PC-3 (cell line): ENCODE measurements around the gene STAT3. TPM values are rescaled to one million over a fixed set of nuclear protein-coding genes. Genes with fewer than 3 reads are reported as not detected.
"Not testable (repeated sequence)": the region's sequence is repeated elsewhere in the genome, so short reads cannot be mapped to it uniquely, and the experiment has no call there.

Experiments
- ATAC-seq: fragments of 200-7000 bp; cut with Tn5 transposase; 2 replicates; pipeline ENCODE4 v1.9.1; 2020; ENCODE audit warnings: mild to moderate bottlenecking, moderate library complexity
- BruUV-seq: library from RNA; stranded (reverse); fragments of 400-500 nt; replicated peaks from 2 replicates; lab custom pipeline; 2021; lab: Mats Ljungman, UMichigan
- CTCF ChIA-PET: fragments of 300-600 bp; sonication (Branson Sonifier 250); formaldehyde crosslinking; loops from one replicate; lab custom pipeline; 2022; ENCODE audit warnings: antibody characterized with exemption; lab: Charles Lee
- POLR2A ChIA-PET: fragments of 300-600 bp; sonication (Branson Sonifier 250); formaldehyde crosslinking; loops from one replicate; lab custom pipeline; 2022; ENCODE audit warnings: antibody characterized with exemption; ENCODE audit not compliant: unreplicated experiment; lab: Charles Lee
- DNase-seq: peaks from one replicate; pipeline ENCODE4 v3.0.0-alpha.2; 2015
- H2AFZ ChIP-seq: fragments of 300-600 bp; sonication (generic); 2 replicates; pipeline ENCODE4 v1.6.0; 2016; ENCODE audit warnings: antibody characterized with exemption, low read length
- H3F3A ChIP-seq: fragments of 300-600 bp; sonication (generic); one replicate; pipeline ENCODE4 v1.6.0; 2017; ENCODE audit warnings: antibody characterized with exemption, low read length, control low read depth, mild to moderate bottlenecking; ENCODE audit not compliant: unreplicated experiment
- H3K27ac ChIP-seq: fragments of 300-600 bp; sonication (generic); 2 replicates; pipeline ENCODE4 v1.5.1; 2016; ENCODE audit warnings: mild to moderate bottlenecking, low read length
- H3K27me3 ChIP-seq: fragments of 300-600 bp; sonication (generic); 2 replicates; pipeline ENCODE4 v1.6.1; 2016; ENCODE audit warnings: low read length, mixed read lengths
- H3K36me3 ChIP-seq: fragments of 300-600 bp; sonication (generic); 2 replicates; pipeline ENCODE4 v1.6.1; 2016; ENCODE audit warnings: low read depth, mixed run types, low read length, mixed read lengths
- H3K4me1 ChIP-seq: fragments of 300-600 bp; sonication (generic); 2 replicates; pipeline ENCODE4 v1.5.1; 2016; ENCODE audit warnings: low read length; ENCODE audit not compliant: insufficient read depth
- H3K4me2 ChIP-seq: fragments of 300-600 bp; sonication (generic); 2 replicates; pipeline ENCODE4 v1.6.0; 2016; ENCODE audit warnings: low read length
- H3K4me3 ChIP-seq: fragments of 300-600 bp; sonication (generic); 2 replicates; pipeline ENCODE4 v1.5.1; 2016; ENCODE audit warnings: mild to moderate bottlenecking, low read length, mixed read lengths
- H3K79me2 ChIP-seq: fragments of 300-600 bp; sonication (generic); 2 replicates; pipeline ENCODE4 v1.6.1; 2017; ENCODE audit warnings: low read length, mixed read lengths
- H3K9ac ChIP-seq: fragments of 300-600 bp; sonication (generic); 2 replicates; pipeline ENCODE4 v1.6.0; 2016; ENCODE audit warnings: mild to moderate bottlenecking, low read length
- H3K9me2 ChIP-seq: fragments of 300-600 bp; sonication (generic); replicated peaks from 2 replicates; pipeline ENCODE4 v1.6.1; 2016; ENCODE audit warnings: mixed run types, low read length, mixed read lengths
- H3K9me3 ChIP-seq: fragments of 300-600 bp; sonication (generic); 2 replicates; pipeline ENCODE4 v1.6.1; 2016; ENCODE audit warnings: low read length, mixed read lengths
- H4K20me1 ChIP-seq: fragments of 300-600 bp; sonication (generic); 2 replicates; pipeline ENCODE4 v1.6.1; 2016; ENCODE audit warnings: low read length, mixed read lengths
- CTCF ChIP-seq: fragments of 300-600 bp; sonication (generic); conservative IDR thresholded peaks from 2 replicates; pipeline ENCODE4 v1.5.1; 2017; ENCODE audit warnings: antibody characterized with exemption, low read depth, mild to moderate bottlenecking, low read length
- EZH2 ChIP-seq: fragments of 300-600 bp; sonication (generic); IDR thresholded peaks from one replicate; pipeline ENCODE4 v1.6.1; 2017; ENCODE audit warnings: antibody characterized with exemption, mild to moderate bottlenecking, low read length; ENCODE audit not compliant: unreplicated experiment
- EZH2phosphoT487 ChIP-seq: fragments of 300-600 bp; sonication (generic); IDR thresholded peaks from 2 replicates; pipeline ENCODE4 v1.6.1; 2018; ENCODE audit warnings: mild to moderate bottlenecking, antibody characterized with exemption, low read length, borderline replicate concordance
- intact Hi-C: fragments of 100-400 bp; cut with micrococcal nuclease; formaldehyde crosslinking; loops from 2 replicates; pipeline ENCODE4 v1.9.0; 2023
- total RNA-seq: library from RNA; depleted of rRNA; stranded (reverse); fragments of >200 nt; gene quantifications from 2 replicates; pipeline ENCODE4 v1.2.3, GENCODE V29; 2014

STAT3 gene
- total RNA-seq, 1 experiment from 2014 or later, result not detected

DNA sequence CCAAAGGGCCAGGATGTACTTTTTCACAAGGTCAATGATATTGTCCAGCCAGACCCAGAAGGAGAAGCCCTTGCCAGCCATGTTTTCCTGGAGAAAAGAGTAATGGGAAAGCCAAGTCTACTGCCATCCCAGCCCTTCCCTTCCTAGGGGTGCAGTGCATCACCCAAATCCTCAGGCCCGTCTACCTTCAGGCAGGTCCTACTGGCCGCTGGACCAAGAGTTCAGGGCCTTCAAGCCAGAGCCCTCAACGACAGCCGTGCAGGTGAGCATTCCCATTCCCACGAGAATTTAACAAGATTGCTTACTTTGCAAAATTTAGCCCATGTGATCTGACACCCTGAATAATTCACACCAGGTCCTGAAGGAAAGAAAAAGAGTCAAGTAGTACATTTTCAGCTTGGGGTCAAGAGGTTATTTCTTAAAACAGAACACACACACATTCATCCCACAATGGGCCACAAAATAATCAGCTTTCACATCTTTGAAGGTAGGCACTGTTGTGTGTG, 64.9 kb downstream of the STAT3 start:
- no peak for ATAC-seq
- H2AFZ ChIP-seq, result no peak overlapping the region

GRCh38 chr17:42322382-42323267, 65.6 kb downstream of the STAT3 start:
- H2AFZ ChIP-seq, result no peak overlapping the region
- intact Hi-C loops, result no loop called here
- no peaks in the 10 kb centered on the region for H3K27me3 ChIP-seq
- no peaks in the 10 kb centered on the region for H3K9me3 ChIP-seq
- no peaks in the 10 kb centered on the region for H3K79me2 ChIP-seq
- no peaks in the 10 kb centered on the region for H3K9me2 ChIP-seq
- no peak overlapping the region for H3K4me3 ChIP-seq
- CTCF ChIA-PET, result no interaction called here
- H3K9ac ChIP-seq, result no peak overlapping the region
- no peaks in the 10 kb centered on the region for H3F3A ChIP-seq
- POLR2A ChIA-PET, result no interaction called here
- no peak for ATAC-seq
- TF ChIP-seq EZH2phosphoT487 (no peak), EZH2 (no peak), CTCF (no peak)
- H4K20me1 ChIP-seq, result no peaks in the 10 kb centered on the region
- H3K4me1 ChIP-seq, result no peaks in the 10 kb centered on the region
- no peak overlapping the region for H3K27ac ChIP-seq
- no peak for DNase-seq
- no peak overlapping the region for H3K4me2 ChIP-seq
- no peaks in the 10 kb centered on the region; the same call in 1 of the 2 replicates for H3K36me3 ChIP-seq
- no TSS peak for BruUV-seq

More for the DNA sequence above, 64.9 kb downstream of the STAT3 start:
- Histone ChIP-seq H3K4me2 (no peak overlapping the region), H3K9ac (no peak overlapping the region), H3F3A (no peaks in the 10 kb centered on the region), H3K9me2 (no peaks in the 10 kb centered on the region), H3K4me1 (no peaks in the 10 kb centered on the region), H3K36me3 (no peaks in the 10 kb centered on the region; the same call in 1 of the 2 replicates), H3K79me2 (no peaks in the 10 kb centered on the region), H3K27me3 (no peaks in the 10 kb centered on the region), H3K9me3 (no peaks in the 10 kb centered on the region), H4K20me1 (no peaks in the 10 kb centered on the region), H3K27ac (no peak overlapping the region), H3K4me3 (no peak overlapping the region)
- no peak for TF ChIP-seq EZH2
- no peak for TF ChIP-seq EZH2phosphoT487
- TF ChIP-seq CTCF, result no peak
- intact Hi-C loops, result no loop called here
- POLR2A ChIA-PET, result no interaction called here
- DNase-seq, result no peak
- CTCF ChIA-PET, result no interaction called here
- BruUV-seq, result no TSS peak

GRCh38 chr17:42321555-42321954, 66.7 kb downstream of the STAT3 start:
- ATAC-seq (no peak), DNase-seq (no peak)
- Histone ChIP-seq H3K4me3 (no peak overlapping the region), H3F3A (no peaks in the 10 kb centered on the region), H3K4me1 (no peaks in the 10 kb centered on the region), H3K36me3 (no peaks in the 10 kb centered on the region; the same call in 1 of the 2 replicates), H3K9ac (no peak overlapping the region), H2AFZ (no peak overlapping the region), H3K4me2 (no peak overlapping the region), H3K27ac (no peak overlapping the region), H3K27me3 (no peaks in the 10 kb centered on the region), H4K20me1 (no peaks in the 10 kb centered on the region), H3K79me2 (no peaks in the 10 kb centered on the region), H3K9me2 (no peaks in the 10 kb centered on the region), H3K9me3 (no peaks in the 10 kb centered on the region)
- ChIA-PET CTCF (no interaction called here), POLR2A (no interaction called here)
- TF ChIP-seq EZH2 (no peak), CTCF (no peak), EZH2phosphoT487 (no peak)
- no TSS peak for BruUV-seq
- intact Hi-C loops, result no loop called here

DNA sequence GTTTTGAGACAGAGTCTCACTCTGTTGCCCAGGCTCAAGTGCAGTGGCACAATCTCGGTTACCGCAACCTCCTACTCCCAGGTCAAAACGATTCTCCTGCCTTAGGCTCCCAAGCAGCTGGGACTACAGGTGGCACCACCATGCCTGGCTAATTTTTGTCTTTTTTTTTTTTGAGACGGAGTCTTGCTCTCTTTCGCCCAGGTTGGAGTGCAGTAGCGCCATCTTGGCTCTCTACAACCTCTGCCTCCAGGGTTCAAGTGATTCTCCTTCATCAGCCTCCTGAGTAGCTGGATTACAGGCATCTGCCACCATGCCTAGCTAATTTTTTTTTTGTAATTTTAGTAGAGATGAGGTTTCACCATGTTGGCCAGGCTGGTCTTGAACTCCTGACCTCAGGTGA, 70.3 kb downstream of the STAT3 start:
- H4K20me1 ChIP-seq, BruUV-seq, H3K27ac ChIP-seq, H3K9ac ChIP-seq, H3K79me2 ChIP-seq, H3K36me3 ChIP-seq, H3K4me1 ChIP-seq, CTCF ChIA-PET, H3K9me2 ChIP-seq, ATAC-seq, H3K4me2 ChIP-seq, H3F3A ChIP-seq, H2AFZ ChIP-seq, H3K27me3 ChIP-seq, DNase-seq, POLR2A ChIA-PET, intact Hi-C loops, H3K4me3 ChIP-seq, H3K9me3 ChIP-seq: not testable (repeated sequence)
